SK-N-SH (cell line): ENCODE measurements around the gene AKAP12.

Experiments used
- CHD2 ChIP-seq: fragments of 150-350 bp; IDR thresholded peaks from 2 replicates; pipeline ENCODE4 v1.6.1; 2018; ENCODE audit warnings: low read length; ENCODE audit not compliant: partially characterized antibody
- EP300 ChIP-seq, 2 experiments: IDR thresholded peaks; 2 replicates each; pipeline versions ENCODE4 v1.4.0 to v1.6.1; 2012; ENCODE audit warnings: borderline replicate concordance in 1 of 2, low read depth in 1 of 2, low read length in 1 of 2
- EZH2phosphoT487 ChIP-seq: fragments of 200-600 bp; sonication (generic); IDR thresholded peaks from 2 replicates; pipeline ENCODE4 v1.6.1; 2017; ENCODE audit warnings: low read depth, mixed run types, mild to moderate bottlenecking, antibody characterized with exemption, moderate library complexity, borderline replicate concordance
- POLR2AphosphoS5 ChIP-seq: IDR thresholded peaks from 2 replicates; pipeline ENCODE4 v1.6.1; 2012; ENCODE audit warnings: low read depth, low read length
- RCOR1 ChIP-seq: fragments of 150-350 bp; IDR thresholded peaks from 2 replicates; pipeline ENCODE4 v1.6.1; 2017; ENCODE audit warnings: antibody characterized with exemption, low read length
- RFX5 ChIP-seq: IDR thresholded peaks from 2 replicates; pipeline ENCODE4 v1.6.1; 2012; ENCODE audit warnings: mild to moderate bottlenecking, improper control_type of control experiment, low read length
- RXRA ChIP-seq: IDR thresholded peaks from 2 replicates; pipeline ENCODE4 v1.4.0; 2012; ENCODE audit warnings: low read depth, mild to moderate bottlenecking, borderline replicate concordance
- TF ChIP-seq, protein P1 (sequence below): IDR thresholded peaks from 2 replicates; pipeline ENCODE4; 2012
- TF ChIP-seq, protein P2 (sequence below): fragments of 200-600 bp; sonication (generic); IDR thresholded peaks from 2 replicates; pipeline ENCODE4 v1.6.1; 2017; ENCODE audit warnings: antibody characterized with exemption, mild to moderate bottlenecking, moderate library complexity

DNA sequence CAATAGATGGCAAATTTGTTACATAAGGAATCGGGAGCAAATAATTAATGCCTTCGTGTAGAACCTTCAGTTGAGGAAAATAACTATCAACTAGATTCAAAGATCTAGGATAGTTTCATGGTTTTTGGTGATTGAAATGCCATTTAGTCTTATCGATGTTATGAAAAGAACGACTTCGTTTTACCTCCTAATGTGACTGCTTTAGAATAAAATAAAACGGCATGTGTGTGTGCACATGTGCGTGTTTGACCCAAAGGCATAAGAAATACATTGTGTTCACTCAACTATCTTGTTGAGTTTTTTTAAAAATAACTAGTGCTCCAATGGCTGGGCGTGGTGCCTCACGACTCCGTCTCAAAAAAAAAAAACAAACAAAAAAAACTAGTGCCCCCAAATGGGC lies 114.0 kb downstream of the AKAP12 start:
- TF ChIP-seq EP300 (IDR thresholded peaks at IDR 0.05; ENCODE audit: borderline replicate concordance in 1 of 2, low read depth in 1 of 2, low read length in 1 of 2), result no peak
- TF ChIP-seq RXRA, result no peak
- TF ChIP-seq, protein P1, sequence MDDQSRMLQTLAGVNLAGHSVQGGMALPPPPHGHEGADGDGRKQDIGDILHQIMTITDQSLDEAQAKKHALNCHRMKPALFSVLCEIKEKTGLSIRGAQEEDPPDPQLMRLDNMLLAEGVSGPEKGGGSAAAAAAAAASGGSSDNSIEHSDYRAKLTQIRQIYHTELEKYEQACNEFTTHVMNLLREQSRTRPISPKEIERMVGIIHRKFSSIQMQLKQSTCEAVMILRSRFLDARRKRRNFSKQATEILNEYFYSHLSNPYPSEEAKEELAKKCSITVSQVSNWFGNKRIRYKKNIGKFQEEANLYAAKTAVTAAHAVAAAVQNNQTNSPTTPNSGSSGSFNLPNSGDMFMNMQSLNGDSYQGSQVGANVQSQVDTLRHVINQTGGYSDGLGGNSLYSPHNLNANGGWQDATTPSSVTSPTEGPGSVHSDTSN, result no peak
- TF ChIP-seq, protein P2, sequence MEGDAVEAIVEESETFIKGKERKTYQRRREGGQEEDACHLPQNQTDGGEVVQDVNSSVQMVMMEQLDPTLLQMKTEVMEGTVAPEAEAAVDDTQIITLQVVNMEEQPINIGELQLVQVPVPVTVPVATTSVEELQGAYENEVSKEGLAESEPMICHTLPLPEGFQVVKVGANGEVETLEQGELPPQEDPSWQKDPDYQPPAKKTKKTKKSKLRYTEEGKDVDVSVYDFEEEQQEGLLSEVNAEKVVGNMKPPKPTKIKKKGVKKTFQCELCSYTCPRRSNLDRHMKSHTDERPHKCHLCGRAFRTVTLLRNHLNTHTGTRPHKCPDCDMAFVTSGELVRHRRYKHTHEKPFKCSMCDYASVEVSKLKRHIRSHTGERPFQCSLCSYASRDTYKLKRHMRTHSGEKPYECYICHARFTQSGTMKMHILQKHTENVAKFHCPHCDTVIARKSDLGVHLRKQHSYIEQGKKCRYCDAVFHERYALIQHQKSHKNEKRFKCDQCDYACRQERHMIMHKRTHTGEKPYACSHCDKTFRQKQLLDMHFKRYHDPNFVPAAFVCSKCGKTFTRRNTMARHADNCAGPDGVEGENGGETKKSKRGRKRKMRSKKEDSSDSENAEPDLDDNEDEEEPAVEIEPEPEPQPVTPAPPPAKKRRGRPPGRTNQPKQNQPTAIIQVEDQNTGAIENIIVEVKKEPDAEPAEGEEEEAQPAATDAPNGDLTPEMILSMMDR, result no peak; the same call in 1 of the 2 replicates
- TF ChIP-seq CHD2, result no peak
- TF ChIP-seq RFX5, result no peak
- no peak for TF ChIP-seq POLR2AphosphoS5
- no peak for TF ChIP-seq EZH2phosphoT487
- TF ChIP-seq RCOR1, result no peak
